ENCODE results near the gene ECE1.

ECE1 gene

DNA sequence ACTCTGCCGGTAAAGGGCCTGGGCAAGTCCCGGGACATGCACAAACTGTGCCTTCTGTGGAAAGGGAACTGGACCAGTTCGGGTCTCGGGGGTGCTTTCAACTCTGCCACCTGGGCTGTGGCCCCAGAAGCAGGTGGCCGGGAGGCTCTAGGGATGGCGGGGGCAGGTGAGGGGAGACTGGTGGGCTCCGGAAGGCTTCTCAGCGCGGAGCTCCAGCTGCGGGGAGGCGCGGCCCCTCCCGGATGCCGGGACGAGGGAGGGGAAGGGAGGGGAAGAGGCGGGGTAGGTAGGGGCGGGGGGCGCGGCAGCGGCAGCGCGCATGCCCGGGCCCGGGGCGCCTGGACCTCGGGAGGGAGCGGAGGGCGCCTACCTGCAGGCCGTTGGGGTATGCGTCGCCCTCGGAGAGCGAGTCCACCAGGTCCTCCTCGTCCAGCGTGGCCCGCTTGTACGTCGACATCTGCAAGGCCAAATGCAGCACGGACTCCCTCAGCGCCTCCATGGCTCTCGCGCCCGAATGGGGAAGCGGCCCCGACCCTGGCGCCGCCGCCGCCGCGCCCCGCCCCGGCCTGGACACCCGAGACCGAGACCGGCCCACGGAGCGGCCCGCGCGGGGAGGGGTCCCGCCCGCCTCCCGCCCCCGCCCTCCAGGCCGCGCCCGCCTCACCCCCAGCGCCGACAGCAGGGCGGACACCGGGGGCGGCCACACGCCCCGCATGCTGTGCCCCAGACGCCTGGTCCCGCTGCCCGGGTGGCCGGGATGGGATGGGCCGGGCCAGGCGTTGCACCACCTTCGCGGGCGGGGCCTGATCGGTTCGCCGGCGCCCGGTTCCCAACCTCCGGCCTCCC lies at the start of gene ECE1:
Gene ECE1, minus strand, starts transcription at position 764 of the 846 bp plus-strand sequence. Its CDS starts 49 bp downstream, at position 715.
- no peak for DNase-seq

GRCh38 chr1:21339356-21340229 lies 49.3 kb upstream of the ECE1 start:
- DNase-seq = no peak

DNA sequence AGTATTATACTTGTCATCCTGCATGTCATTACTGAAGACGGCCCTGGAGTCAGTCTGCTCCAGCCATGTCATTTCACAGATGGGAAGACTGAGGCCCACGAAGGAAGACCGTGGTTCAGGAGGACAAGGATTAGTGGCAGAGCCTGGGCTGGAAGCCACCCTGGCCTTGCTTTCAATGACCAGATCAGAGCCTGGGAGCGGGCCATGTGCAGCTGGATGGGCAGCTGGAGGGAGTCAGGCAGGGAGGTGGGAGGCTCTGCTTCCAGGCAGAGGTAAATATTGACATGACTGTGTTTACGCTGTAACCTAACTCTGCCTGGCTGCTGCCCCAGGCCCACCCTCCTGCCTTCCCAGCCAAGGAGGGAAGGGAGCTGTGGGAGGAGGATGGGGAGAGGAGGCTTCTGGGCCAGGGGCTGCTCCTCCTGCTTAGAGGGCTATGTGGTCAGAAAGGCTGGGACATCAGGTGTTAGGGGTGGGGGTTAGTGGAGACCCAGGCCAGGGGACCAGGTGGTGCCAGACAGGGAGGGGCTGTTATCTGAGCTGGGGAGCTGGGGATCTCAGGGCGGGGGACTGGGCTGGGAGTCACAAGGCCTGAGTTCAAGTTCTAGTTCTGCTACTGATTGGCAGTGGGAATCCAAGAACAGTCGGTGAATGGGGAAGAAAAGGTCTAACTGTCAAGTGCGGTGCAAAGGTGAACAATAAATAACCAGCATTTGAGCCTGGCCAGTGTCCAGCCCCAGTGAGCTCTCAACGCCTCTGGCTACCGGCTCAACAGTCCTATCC lies 48.5 kb upstream of the ECE1 start:
- peak; percentile 20 for DNase-seq

- DNase-seq = peak; percentile 44
These were observed 47.8 kb upstream of the ECE1 start for GRCh38 chr1:21337928-21338572.

DNA sequence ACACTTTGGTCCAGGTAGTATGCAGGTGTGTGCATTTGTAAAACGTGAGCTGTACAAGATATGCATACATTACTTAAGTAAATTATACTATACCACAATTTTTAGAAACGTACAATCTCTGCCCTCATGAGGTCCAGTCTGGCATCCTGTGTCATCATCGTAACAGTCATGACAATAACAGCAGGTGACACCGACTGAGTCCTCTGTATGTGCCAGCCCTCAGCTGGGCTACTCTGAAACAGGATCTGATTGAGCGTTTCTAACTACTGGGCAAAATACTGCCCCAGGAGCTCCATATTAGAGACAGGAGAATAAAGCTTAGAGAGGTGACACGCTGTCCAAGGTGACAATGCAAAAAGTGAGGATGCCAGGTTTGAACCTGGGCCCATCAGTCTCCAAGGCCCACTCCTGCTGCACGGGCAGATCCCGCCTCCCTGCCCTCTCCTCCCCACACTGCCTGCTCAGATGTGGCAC lies 47.2 kb upstream of the ECE1 start:
- no peak for DNase-seq

DNA sequence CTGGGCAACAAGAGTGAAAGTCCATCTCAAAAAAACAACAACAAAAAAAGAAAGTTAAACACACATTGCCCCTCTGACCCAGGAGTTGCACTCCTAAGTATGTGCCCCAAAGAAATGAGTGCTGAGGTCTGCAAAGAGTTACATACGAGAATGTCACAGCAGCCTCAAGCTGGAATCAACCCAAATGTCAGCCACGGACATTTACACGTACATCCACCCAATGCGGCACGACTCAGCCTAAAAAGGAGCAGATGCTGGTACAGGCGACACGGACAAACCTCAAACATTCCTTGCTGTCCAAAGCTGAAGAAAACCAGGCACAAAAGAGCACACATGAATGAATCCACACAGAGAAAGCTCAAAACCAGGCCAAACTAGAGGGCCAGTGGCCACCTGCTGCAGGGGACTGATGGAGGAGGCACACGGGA lies 46.8 kb upstream of the ECE1 start:
- no peak for DNase-seq

GRCh38 chr1:21335750-21336224 lies 45.5 kb upstream of the ECE1 start:
- DNase-seq = no peak

GRCh38 chr1:21335088-21335691 lies 44.9 kb upstream of the ECE1 start:
- DNase-seq = no peak

DNA sequence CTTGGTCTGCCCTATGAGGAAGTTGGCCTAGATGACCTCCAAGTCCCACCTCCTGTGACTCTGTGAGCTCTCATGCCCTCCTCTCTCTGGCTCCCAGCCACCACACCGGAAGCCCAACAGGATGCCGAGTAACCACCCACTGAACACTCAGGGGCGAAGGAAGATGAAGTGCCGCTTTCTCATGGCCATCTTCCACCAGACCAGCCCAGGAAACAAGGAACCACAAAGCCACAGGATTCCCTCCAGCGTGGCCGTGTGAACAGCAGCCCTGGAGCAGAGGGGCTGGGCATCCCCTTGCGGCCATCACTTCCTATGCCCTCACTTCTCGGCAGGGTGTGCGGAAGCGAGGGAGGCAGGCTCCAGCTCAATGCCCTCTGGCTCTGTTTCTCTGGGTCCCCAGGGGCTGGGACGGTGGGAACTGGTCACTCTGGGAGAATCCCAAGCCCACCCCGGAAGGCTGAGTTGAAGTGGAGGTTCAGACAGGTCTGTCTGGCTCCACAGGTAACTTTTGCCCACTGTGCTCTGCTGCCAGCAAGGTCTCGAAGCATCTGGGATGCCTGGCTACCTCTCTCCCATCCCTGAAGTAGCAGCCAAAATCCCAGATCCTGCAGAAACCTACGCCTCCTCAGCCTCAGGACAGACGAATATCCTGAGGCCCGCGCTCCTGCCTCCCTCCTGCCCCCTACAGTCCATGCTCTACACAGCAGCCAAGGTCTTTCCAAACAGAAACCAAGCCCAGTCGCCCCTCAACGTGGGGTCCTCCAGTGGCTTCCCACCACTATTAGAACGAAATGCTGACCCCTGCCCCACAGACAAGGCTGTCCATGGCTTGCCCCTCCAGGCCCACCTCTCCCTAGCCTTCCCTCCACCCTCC lies 44.2 kb upstream of the ECE1 start:
- DNase-seq = peak; percentile 66

DNA sequence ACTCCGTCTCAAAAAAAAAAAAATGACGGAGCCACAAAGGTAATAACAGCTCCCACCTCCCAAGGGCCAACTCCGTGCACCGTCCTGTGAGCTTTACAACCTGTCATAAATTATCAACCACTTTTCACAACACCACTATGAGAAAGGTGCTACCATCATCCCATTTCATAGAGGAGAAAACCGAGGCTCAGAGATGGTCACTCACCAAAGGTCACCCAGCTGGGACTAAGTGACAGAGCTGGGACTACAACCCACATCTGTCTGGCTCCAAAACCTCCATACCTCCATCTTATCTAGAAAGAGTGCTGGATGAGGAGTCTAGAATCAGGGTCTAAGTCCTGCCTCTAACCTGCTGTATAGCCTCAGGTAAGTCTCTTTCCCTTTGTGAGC lies 43.6 kb upstream of the ECE1 start:
- DNase-seq = no peak

DNA sequence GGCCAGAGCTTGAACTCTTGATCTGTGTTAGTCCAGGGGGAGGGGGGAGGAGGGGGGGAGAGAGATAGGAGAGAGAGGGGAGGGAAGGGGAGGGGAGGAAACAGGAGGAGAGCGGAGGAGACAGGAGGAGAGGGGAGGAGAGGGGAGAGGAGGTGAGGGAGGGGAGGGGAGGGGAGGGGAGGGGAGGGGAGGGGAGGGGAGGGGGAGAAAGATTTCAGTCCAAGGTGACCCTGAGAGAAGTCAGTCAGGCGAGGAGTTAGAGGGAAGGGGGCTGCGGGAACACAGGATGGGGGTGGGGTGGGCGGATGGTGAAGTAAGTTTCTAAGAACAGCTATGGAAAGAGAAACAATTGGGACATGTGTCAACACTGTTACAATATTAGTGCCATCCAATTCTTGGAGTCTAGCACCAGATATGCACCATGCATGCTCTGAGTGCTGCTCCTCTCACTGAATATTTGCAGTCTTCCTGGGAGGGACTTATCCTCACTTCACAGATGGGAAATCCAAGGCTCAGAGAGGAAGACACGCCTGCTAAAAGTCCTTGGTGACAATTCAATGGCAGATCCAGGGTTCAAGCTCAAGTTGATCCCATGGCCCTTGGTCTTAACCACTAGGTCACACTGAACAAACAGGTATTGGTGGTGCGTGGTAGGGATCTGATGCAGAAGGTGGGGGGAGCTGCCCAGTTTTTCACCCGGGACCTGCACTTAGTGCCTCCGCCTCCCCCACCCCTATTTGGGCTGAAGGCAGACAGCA lies 42.5 kb upstream of the ECE1 start:
- no peak for DNase-seq

DNA sequence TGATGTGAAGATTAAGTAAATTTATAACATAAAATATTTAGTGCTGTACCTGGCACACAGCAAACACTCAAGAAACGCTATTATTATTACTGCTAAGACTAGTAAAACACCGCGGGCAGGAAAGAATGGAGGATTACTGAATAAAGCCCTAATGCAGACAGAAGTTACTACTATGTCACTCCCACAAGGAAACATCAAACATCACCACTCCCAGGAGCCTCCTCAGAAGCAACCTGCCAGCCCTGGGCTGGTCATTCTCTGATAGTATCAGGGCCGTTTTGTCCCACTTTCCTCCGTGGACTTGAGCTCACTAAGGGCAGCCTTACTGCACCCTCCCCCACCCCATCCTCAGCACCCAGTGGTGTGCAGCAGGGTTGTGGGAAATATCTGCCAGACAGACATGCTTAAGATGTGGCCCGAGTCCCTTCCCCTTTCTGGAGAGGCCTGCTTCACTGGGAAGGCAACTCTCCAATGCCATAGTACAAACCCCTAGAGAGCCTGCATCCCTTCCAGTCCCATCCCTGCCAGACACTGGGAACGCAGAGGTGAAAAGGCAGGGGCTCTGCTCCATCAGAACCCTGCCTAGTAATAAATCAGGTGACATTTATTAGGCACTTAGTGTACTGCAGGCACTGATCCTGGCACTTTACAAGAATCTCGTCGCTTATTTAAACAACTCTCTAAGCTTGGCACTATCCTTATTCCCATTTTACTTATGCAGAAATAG lies 41.7 kb upstream of the ECE1 start:
- no peak for DNase-seq

GRCh38 chr1:21330544-21330943 lies 40.3 kb upstream of the ECE1 start:
- DNase-seq = no peak

DNA sequence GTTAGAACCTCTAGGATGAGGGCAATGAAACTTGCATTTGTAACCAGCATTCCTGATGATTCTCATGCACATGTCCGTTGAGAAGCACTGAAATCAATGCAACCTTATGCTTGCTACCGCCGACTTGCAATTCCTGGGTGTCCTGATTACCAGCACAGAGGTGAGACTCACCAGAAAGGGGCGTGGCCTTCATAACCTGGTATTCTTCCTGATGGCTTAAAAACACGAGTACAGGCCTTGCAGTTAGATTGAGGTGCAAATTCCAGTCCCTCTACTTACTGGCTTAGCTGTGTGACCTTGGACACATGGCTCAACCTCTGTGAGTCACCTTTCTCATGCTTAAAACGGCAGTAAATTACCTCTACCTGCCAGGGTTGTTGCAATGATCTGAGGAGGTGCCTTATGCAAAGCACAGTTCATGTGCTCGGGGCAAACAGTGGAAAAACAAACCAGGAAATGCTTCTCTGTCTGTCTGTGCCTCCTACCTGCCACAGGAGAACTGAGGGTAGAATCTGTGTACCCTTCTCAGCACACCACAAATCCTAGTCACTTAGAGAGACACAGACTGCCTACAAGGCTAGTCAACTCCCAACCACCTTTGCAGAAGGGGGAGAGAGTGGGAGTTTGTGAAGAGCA lies 39.1 kb upstream of the ECE1 start:
- DNase-seq = no peak

DNA sequence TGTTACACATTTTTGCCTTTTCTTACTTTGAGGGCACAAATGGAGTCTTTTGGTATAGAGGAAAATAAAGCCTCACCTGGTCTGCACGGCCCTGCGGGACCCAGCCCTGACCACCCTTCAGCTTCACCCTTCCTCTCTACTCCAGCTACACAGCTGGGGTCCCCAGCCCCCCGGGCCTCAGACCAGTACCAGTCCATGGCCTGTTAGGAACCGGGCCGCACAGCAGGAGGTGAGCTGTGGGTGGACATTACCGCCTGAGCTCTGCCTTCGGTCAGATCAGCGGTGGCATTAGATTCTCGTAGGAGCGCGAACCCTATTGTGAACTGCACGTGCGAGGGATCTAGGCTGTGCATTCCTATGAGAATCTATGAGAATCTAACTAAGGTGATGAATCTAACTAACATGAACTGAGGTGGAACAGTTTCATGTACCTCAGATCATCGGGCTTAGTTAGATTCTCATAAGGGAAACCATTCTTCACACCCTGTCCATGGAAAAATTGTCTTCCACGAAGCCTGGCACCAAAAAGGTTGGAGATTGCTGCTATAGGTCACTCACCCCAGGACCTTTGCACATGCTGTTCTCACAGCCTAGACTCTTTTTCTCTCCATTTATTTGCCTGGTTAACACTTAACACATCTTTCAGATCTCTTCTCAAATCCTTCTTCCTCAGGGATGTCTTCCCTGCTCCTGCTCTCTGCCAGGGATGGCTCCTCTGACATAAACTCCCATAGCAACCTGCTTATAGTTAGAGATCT lies 37.5 kb upstream of the ECE1 start:
- DNase-seq = no peak

- no peak for DNase-seq
These were observed 36.6 kb upstream of the ECE1 start for GRCh38 chr1:21326861-21327344.

DNA sequence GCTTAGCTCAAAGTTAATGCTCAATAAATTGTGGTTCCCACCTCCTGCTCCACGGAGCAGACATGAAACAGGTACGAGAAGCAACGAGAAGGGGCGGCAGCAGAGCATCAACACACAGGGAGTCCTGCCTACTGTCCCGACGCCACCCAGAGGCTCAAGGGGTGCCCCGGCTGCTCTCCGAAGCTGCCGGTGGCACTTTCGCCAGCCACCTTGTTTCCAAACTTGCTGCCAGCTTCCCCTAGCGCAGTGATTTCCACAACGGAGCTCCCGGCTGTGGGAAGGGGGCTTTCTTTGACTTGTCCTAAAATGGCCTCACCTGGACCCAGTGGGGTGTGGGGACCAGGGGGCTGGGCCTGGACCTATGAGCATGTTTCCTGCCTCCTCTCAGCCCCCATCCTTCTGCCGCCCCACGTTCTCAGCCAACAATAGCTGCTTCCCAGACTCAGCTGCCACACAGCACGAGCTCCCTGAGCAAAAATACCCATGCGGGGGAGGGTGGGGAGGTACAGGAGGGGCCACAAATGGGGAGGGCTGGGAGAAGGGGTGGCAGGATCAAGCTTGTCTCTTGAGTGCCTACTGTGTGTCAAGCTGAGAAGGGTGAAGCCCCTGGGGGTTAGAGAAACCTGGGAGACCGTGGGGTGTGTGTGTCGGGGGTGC lies 35.6 kb upstream of the ECE1 start:
- DNase-seq = no peak

All from HCEC 1CT (cell line).